GM19099 (cell line): ENCODE results near the gene SEZ6L2.
A peak's percentile ranks its signal among the peaks of the same experiment; 100 is the strongest.

Source experiments
- POLR2A ChIP-seq: IDR thresholded peaks from 3 replicates; pipeline ENCODE4 v1.6.1; 2011; ENCODE audit warnings: low read depth; ENCODE audit not compliant: insufficient read length; ENCODE audit errors: extremely low read depth

The SEZ6L2 gene

DNA sequence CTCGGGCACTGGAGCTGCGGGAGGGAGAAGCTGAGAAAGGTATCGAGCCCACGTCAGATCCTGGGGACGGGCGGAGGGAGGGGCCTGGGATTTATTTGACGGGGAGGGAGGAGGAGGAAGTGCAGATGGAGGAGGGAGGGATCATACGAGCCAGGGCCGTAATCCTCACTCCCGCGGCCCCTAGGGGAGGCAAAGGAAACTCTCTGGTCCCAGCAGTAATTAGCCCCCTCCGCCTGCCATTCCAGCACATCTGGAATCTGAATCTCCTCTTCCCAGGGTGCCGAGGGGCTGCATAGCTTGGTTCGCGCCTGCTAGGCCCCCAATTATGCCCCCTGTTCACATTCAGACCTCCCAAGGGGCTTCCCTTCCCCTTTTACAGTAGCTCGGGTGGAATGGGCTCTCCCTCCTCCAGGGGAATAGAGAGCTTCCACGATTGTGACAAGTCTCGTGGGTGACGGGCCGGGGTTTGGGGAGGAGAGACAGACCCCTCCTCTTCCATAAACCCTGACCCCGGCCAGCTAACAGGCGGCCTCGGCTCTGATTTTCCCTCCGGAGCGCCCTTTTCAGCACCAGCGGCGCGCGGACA is at the start of gene SEZ6L2:
Gene SEZ6L2 (minus strand): TSS at position 35 of the 586 bp plus-strand sequence. CDS start 531 bp downstream, outside the sequence.
- TF ChIP-seq POLR2A = no peak

DNA sequence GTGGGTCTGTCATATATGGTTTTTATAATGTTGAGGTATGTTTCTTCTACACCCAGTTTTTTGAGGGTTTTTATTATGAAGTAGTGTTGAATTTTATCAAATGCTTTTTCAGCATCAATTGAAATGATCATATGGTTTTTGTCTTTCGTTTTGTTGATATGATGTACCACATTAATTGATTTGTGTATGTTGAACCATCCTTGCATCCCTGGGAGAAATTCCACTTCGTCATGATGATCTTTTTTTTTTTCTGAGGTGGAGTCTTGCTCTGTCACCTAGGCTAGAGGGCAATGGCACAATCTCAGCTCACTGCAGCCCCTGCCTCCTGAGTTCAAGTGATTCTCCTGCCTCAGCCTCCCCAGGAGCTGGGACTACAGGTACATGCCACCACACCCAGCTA is 48.5 kb upstream of the SEZ6L2 start:
- TF ChIP-seq POLR2A = no peak

DNA sequence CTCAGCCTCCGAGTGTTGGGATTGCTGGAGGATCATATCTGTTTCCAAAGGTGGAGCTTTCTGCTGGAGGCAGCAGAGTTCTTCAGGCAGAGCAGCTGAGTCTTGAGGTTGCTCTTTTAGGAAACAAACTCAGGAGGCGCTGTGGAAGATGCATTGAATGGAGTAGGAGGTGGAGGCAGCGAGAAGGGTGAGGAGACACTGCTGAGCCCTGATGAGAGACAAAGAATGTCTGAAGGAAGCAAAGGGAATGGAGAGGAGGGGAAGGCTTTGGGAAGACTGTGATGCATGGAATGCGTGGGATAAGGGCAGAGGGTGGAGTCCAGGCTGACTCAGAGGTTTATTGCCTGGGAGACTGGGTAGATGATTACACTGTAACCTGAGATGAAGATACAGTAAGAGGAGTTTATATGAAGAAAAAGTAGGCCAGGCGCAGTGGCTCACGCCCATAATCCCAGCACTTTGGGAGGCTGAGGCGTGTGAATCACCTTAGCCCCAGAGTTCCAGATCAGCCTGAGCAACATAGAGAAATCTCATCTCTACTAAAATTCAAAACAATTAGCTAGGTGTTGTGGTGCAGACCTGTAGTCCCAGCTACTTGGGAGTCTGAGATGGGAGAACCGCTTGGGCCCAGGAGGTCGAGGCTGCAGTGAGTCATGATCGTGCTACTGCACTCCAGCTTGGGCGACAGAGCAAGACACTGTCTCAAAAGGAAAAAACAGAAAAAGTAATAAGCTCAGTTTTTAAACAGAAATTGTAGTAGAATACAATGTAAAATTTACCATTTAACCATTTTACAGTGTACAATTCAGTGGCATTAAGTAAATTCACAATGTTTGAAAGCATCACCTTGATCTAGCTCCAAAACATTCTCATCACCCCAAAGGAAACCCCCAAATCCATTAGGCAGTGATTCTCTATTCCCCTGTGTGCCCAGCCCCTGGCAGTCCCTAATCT is 44.8 kb upstream of the SEZ6L2 start:
- no peak for TF ChIP-seq POLR2A

DNA sequence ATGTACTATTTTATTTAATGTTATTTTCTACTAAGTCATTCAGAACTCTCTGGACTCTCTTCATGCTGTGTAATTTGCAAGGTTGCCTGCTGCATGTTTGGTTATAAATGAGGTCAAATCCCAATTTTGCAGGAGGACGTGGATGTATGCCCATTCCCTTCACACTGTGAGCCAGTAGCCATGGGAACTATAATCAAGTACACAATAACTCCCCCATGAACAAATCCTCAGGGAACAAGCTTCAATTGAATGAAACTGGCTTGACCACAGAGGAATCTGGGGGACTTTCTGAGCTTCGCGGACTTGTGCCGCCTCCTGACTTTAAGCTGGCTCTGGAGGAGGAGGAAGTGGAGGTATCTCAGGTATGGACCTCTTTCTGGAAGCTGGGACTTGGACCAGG is 41.3 kb upstream of the SEZ6L2 start:
- no peak for TF ChIP-seq POLR2A

DNA sequence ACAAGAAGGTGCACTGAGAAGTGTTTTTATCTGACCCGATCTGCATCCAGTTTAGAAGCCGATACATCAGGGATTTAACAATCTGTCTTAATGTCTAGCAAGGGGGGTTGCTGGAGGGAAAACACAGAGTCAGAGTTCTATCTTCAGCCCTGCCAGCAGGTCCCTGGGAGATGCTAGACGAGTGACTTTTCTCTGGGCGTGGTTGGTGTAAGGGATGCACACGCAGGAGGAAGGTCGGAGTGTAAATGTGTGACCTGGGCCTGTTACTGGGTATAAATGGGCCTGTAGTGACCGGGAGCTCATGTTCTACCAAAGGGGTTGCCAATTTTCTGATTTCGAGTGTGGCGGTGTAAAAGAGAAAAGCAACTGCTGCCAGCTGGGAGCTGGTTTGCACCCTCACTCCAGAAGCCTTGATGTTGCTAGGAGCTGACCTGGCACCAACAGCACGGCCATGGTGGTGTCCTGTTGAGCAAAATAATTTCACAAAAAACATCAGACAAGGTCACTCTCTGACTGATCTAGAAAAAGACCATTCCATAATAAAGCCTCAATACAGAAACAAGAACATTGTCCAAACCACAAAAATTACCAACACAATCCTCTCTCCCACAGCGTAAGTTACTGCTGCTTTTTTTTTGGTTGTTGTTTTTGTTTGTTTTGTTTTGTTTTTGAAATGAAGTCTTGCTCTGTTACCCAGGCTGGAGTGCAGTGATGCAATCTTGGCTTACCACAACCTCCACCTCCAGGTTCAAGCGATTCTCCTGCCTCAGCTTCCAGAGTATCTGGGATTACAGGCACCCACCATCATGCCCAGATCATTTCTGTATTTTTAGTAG is 27.9 kb upstream of the SEZ6L2 start:
- TF ChIP-seq POLR2A = no peak

DNA sequence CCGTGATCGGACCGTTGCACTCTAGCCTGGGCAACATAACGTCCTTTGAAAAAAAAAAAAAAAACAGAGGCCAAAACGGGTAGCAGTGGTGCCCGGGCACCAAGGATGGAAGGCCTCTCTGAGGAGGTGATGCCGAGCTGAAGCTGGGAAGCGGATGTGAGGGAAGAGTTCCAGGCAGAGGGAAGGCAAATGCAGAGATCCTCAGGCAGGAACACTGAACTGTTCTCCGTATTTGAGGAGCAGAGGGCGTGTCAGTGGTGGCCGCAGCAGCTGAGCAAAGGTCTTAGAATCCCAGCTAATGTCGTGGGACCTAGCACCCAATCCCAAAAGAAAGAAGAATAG is 27.3 kb upstream of the SEZ6L2 start:
- TF ChIP-seq POLR2A = no peak

DNA sequence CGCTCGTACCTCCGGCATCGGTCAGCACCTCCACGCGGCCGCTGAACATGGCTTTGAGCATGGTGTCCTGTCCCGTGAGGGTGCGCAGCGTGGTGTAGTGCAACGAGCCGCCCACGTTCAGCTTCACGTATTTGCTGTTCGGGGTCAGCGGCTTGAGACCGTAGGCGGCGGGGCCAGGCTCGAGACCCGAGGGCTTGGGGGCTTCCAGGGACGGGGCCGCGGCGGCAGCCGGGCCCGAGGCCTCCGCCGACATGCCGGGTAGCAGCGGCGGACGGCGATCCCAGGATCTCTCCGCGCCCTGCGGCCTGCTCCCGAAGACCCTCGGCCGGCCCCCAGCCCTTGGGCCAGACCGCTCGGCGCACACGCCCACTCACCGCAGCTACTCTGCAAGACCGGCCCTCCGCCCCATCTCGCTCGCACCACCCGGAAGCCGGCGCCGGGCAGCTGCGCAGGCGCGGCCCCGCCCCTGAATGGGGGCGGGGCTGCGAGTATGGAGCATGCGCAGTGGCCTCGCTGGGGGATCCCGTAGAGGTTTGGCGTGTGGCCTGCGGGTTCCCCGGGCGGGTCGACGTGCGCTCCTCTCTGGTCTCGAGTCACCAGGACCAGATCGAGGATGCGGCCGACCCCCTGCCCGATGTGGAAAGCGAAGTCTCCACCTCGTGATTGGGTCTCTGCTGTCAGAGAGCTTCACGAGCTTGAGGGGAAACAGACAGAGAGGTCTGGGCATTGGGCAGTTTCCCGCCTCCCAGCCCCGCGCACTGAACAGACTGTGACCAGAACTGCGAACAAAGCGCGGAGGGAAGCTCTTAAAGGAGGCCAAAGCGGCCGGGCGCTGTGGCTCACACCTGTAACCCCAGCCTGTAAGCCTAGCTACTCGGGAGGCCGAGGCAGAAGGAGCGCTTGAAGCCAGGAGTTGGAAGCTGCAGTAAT is 26.7 kb upstream of the SEZ6L2 start, which contains the start of gene KCTD13:
Gene KCTD13 (minus strand): TSS at position 446 of the 930 bp plus-strand sequence. CDS start 193 bp downstream, at position 253.
- peak; percentile 89 for TF ChIP-seq POLR2A

DNA sequence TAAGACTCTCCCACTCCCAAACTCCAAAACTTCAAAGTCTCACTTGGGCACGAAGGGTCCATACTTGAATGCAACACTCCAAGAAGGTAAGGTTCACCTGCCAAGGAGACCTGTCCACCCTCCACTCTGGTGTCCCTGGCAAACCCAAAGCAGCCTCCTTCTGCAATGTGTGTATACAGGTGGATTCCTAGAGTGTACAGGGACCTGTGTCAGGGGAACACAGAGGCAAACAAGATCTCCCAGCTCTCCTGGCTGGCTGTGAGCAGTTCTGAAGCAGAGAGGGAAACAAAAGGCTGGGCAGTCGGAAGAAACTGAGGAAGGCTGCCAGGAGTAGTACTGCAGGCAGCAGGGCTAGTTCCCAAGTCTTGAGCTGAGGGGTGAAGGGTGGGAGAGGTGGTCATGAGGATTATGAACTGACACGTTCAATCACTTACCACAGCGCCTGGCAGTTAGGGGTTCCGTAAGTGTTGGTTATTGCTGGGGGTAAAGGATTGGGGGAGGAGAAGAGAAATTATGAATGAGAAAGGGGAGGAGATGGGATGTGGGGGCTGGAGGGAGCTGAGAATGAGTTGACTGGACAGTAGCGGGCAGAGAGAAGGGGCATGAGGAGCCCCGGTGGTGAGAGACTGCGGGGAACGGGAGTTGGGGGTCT is 25.9 kb upstream of the SEZ6L2 start:
- no peak for TF ChIP-seq POLR2A

DNA sequence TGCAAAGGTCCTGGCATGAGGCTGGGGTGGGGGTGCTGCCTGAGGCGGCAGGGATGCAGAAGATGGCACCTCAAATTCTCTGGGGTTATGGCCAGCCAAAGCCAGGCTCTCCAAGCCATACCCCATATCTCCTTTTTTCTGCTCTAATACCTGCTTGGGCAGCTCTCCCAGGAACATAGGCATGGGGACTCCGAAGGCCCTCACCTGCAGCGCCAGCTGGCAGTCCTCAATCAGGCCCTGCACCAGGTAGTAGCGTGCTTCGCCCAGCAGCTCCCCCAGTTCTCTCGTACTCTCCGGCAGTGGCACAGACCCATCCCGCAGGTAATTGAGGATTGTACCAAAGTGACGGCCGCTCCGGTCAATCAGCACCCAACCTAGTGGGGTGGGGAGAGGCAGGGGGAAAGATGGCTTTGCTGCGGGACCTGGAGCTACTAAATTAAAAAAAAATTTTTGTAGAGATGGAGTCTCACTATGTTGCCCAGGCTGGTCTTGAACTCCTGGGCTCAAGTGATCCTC is 23.7 kb upstream of the SEZ6L2 start:
- no peak for TF ChIP-seq POLR2A

DNA sequence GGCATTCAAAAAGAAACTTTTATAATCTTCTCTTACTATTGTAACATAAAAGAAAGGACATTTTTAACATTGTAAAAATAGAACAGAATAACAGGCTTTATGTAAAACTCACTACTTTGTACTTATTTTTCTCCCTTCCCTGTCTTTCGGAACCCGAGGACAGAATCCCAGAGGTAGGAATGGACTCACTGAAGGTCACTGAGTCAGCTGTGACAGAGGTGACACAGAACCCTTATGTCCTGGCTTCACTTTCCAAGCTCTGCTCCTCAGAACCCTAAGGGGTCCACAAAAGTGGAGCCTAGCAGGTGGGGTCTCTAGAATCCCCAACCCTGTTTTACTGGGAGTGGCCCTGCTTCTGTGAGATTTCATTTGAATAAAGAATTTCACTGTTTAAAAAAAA is 23.0 kb upstream of the SEZ6L2 start:
- no peak for TF ChIP-seq POLR2A

DNA sequence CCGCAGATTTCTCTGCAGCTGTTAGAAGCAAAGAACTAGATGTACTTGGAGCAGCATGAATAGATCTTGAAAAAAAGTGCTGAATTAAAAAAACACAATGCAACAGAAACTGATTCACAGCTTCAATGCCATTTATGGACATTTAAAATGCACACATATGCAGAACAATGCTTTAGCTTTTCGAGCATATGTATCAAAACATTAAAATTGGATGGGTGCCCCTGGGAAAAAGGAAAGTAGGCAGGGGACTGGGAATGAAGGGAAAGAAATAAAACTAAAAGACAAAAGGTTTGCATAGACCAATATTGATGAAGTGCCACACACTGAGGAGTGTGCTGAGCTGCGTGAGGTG is 21.7 kb upstream of the SEZ6L2 start:
- TF ChIP-seq POLR2A = no peak

DNA sequence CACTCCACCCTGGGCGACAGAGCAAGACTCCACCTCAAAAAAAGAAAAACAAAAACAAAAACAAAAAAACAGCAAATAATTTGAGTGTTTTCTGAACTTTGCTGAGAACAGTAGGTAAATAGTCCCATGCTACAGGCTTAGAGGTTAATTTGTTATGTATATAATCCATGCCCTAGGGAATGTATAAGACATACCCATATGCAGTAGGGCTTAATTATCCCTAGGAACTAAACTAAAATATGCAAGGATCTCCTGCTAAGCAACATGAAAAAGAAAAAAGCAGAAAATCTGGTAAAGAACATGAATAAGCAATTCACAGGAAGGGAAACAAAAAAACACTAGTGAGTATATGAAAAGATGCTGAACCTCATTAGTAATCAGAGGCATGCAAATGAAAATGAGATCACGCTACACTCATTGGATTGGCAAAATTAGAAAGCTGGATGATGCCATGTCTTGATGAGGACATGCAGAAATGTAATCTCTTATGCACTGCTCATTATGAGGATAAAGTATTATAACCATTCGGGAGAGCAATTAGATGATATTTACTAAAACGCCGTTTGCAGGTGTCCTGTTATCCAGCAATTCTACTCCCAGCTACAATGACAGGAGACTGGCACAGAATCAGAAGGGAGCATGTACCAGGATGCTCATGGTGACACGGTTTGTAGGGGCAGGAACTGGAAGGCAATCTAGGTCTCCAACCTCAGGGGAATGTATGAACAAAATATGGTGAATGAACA is 21.1 kb upstream of the SEZ6L2 start:
- no peak for TF ChIP-seq POLR2A

DNA sequence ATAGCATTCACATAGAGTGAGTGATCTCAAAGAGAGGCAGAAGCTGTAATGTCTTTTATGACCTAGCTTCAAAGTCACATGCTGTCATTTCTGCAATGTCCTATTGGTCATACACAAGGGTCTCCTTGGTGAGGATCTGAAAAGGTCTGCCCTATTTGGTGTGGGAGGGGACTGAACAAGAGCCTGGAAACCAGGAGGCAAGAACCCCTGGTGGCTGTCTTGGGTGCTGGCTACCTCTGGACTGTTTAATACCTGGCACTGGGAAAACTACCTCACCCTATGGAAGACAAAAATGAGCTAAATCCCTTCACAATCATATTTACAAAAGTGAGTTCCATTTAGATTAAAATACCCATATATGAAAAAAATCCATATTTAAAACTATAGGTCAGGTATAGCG is 17.6 kb upstream of the SEZ6L2 start:
- TF ChIP-seq POLR2A = no peak

DNA sequence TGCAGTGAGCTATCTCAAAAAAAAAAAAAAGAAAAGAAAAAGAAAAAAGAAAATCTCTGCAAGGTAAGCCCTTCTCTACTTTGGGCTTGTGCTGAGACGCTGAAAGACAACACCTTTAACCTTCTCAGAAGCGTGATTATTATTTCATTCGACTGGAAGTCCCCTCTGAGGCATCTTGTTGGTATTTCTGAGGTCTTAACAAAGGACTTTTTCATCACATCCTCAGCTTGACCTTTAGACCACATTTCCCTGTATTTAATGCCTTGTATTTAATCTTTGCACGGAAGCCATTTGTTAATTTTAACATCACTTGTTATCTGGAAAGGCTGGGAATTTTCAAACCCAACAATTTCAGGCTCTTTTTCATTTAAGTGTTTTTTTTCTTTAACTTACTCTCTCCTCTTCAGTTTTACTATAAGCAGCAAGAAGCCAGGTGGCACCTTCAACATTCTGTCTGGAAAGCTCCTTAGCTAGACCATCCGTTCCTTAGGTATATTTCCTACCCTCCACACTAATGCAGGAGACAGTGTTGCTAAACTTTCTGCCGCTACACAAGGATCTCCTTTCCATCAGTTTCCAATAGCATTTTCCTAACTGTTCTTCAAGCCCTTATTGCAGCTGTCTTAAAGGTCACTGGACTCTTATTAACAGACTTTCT is 16.4 kb upstream of the SEZ6L2 start:
- TF ChIP-seq POLR2A = no peak
